ENCODE data around the gene FAM210B. TPM values are rescaled to one million over a fixed set of nuclear protein-coding genes. Genes with fewer than 3 reads are reported as not detected.

The FAM210B gene
- total and polyA plus RNA-seq, 10 donors, result 9.4 to 48.4 (median 27.9) TPM

- peaks cover 0 to 70% (median 20%) of the 10 kb centered on the region in 7 donors for H3K27me3 ChIP-seq (replicated peaks in 1 of 7)
- peaks cover 0 to 10% (median 7%) of the 10 kb centered on the region in 6 donors for H3K4me1 ChIP-seq
- DNase-seq, result no peak
- 15 to 24% (median 22%) methylated on average over 5 of the region's 5 CpGs for WGBS, 5 donors
- no peaks in the 10 kb centered on the region for H3K9me3 ChIP-seq
- TF ChIP-seq, protein P1, sequence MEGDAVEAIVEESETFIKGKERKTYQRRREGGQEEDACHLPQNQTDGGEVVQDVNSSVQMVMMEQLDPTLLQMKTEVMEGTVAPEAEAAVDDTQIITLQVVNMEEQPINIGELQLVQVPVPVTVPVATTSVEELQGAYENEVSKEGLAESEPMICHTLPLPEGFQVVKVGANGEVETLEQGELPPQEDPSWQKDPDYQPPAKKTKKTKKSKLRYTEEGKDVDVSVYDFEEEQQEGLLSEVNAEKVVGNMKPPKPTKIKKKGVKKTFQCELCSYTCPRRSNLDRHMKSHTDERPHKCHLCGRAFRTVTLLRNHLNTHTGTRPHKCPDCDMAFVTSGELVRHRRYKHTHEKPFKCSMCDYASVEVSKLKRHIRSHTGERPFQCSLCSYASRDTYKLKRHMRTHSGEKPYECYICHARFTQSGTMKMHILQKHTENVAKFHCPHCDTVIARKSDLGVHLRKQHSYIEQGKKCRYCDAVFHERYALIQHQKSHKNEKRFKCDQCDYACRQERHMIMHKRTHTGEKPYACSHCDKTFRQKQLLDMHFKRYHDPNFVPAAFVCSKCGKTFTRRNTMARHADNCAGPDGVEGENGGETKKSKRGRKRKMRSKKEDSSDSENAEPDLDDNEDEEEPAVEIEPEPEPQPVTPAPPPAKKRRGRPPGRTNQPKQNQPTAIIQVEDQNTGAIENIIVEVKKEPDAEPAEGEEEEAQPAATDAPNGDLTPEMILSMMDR (IDR thresholded peaks at IDR 0.05 in 8 of 11, conservative IDR thresholded peaks at IDR 0.05 in 3 of 11), result no peak
- TF ChIP-seq POLR2AphosphoS5 (IDR thresholded peaks at IDR 0.05) (no peak), POLR2A (IDR thresholded peaks at IDR 0.05) (no peak)
- H3K27ac ChIP-seq, result no peak overlapping the region
- H3K36me3 ChIP-seq, result no peaks in the 10 kb centered on the region
- intact Hi-C loops (cut with DNase I; ENCODE audit: low total_unique reads), result no loop called here
- no peak overlapping the region for H3K4me3 ChIP-seq
Measured at GRCh38 chr20:56348305-56348693, 10.5 kb upstream of the FAM210B start.

DNA sequence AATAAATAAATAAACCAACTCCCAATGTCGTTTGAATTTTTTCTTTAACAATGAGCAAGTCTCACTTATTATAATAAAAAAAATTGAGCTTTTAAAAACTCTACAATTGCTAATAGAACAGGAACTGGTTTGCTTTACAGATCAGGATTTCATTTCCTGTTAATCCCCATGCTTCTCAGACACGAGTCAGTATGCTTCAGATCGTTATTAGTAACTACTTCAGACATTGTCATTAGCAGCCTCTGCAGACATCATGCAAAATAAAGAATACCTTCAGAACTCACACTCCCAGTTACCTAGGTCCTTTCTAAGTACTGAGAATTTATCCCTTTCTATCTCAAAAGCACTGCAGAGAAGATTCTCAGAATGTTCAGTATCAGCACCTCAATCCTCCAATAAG, 10.0 kb upstream of the FAM210B start:
- Histone ChIP-seq H3K4me3 (no peak overlapping the region), H3K9me3 (no peaks in the 10 kb centered on the region), H3K4me1 (peaks cover 0 to 6% (median 5%) of the 10 kb centered on the region in 6 donors), H3K27me3 (replicated peaks in 1 of 7) (peaks cover 0 to 65% (median 15%) of the 10 kb centered on the region in 7 donors), H3K27ac (no peak overlapping the region), H3K36me3 (no peaks in the 10 kb centered on the region)
- intact Hi-C loops (cut with DNase I; ENCODE audit: low total_unique reads), result no loop called here
- DNase-seq, result no peak
- no peak for TF ChIP-seq POLR2AphosphoS5 (IDR thresholded peaks at IDR 0.05)
- no peak for TF ChIP-seq POLR2A (IDR thresholded peaks at IDR 0.05)
- TF ChIP-seq, protein P1 (IDR thresholded peaks at IDR 0.05 in 8 of 11, conservative IDR thresholded peaks at IDR 0.05 in 3 of 11), result no peak
- 2 to 12% (median 6%) methylated on average over 3 of the region's 3 CpGs for WGBS, 5 donors

GRCh38 chr20:56350842-56351241, 7.9 kb upstream of the FAM210B start:
- intact Hi-C loops (cut with DNase I; ENCODE audit: low total_unique reads), result no loop called here
- Histone ChIP-seq H3K27ac (no peak overlapping the region), H3K36me3 (no peaks in the 10 kb centered on the region), H3K4me1 (no peaks in the 10 kb centered on the region), H3K4me3 (no peak overlapping the region), H3K27me3 (replicated peaks in 1 of 7) (peaks cover 0 to 44% (median 0%) of the 10 kb centered on the region in 7 donors), H3K9me3 (no peaks in the 10 kb centered on the region)
- WGBS, 5 donors, result 37 to 67% (median 47%) methylated on average over 2 of the region's 2 CpGs
- no peak for DNase-seq
- TF ChIP-seq, protein P1 (IDR thresholded peaks at IDR 0.05 in 8 of 11, conservative IDR thresholded peaks at IDR 0.05 in 3 of 11), result no peak
- no peak for TF ChIP-seq POLR2A (IDR thresholded peaks at IDR 0.05)
- no peak for TF ChIP-seq POLR2AphosphoS5 (IDR thresholded peaks at IDR 0.05)

DNA sequence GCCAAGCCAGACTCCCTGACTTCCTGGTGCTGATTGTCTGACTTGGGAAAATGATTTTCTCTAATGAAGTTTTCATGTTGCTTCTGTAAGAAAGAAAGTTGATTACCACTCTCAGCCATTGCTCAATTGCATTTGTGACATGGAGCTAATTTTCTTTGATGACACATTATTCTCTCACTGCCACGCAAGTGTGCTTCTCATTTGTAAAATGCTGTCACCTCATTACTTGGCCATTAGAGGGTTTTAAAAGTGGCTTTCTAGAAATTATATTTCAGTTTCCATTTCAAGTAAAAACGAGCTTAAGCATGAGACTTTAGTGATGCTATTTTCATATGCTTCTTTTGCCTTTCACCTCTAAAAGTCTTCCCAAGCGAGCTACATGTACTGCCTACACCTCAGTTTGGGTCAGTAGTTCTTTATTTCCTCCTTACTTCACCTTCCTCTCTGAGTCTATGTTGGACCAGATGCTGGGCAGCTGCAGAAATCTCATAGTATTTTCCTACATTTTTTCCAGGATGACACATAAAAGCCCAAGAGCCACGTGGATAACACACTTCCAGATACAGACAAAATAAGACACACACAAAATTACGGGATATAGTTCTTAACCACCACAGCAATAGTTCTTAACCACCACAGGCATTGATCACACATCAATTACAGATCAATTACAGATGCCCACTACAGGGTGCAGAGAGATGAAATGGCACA, 6.3 kb upstream of the FAM210B start:
- intact Hi-C loops (cut with DNase I; ENCODE audit: low total_unique reads), result no loop called here
- no peak for DNase-seq
- peaks cover 0 to 28% (median 0%) of the 10 kb centered on the region in 7 donors for H3K27me3 ChIP-seq (replicated peaks in 1 of 7)
- 67 to 81% (median 72%) methylated on average over 5 of the region's 5 CpGs for WGBS, 5 donors
- H3K9me3 ChIP-seq, result no peaks in the 10 kb centered on the region
- TF ChIP-seq POLR2AphosphoS5 (IDR thresholded peaks at IDR 0.05), result no peak
- TF ChIP-seq, protein P1 (IDR thresholded peaks at IDR 0.05 in 8 of 11, conservative IDR thresholded peaks at IDR 0.05 in 3 of 11), result no peak
- no peak for TF ChIP-seq POLR2A (IDR thresholded peaks at IDR 0.05)
- no peak overlapping the region for H3K4me3 ChIP-seq
- H3K27ac ChIP-seq, result no peak overlapping the region
- H3K4me1 ChIP-seq, result no peaks in the 10 kb centered on the region
- H3K36me3 ChIP-seq, result no peaks in the 10 kb centered on the region
